ENCODE data around the gene THSD7B.

THSD7B gene

GRCh38 chr2:136770384-136770783 is 5.0 kb downstream of the THSD7B start:
- no peak overlapping the region for H3K4me3 ChIP-seq (ENCODE audit: control insufficient read depth, low read depth, low read length)
- TF ChIP-seq, protein P1, sequence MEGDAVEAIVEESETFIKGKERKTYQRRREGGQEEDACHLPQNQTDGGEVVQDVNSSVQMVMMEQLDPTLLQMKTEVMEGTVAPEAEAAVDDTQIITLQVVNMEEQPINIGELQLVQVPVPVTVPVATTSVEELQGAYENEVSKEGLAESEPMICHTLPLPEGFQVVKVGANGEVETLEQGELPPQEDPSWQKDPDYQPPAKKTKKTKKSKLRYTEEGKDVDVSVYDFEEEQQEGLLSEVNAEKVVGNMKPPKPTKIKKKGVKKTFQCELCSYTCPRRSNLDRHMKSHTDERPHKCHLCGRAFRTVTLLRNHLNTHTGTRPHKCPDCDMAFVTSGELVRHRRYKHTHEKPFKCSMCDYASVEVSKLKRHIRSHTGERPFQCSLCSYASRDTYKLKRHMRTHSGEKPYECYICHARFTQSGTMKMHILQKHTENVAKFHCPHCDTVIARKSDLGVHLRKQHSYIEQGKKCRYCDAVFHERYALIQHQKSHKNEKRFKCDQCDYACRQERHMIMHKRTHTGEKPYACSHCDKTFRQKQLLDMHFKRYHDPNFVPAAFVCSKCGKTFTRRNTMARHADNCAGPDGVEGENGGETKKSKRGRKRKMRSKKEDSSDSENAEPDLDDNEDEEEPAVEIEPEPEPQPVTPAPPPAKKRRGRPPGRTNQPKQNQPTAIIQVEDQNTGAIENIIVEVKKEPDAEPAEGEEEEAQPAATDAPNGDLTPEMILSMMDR (IDR thresholded peaks at IDR 0.05; ENCODE audit: control insufficient read depth, insufficient read depth, low read depth, low read length, missing control alignments): no peak
- DNase-seq (ENCODE audit: low read depth): no peak

DNA sequence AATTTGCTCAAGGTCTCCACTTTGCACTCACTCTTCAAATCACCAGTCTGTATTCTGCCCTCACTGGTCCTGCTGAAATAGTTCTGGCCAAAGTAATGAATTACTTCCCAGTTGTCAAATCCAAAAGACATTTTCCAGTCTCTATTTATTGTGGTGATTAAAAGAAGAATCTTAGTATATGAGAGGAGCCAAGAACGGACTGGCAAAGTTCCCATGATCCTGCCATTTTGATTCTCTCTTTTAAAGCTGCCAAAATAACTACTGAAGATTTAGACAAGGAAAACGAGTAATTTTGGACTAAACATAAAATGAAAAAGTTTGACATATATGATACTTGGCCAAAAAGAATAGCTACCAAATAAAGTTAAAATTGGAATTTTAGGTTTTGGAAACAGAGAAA is 12.0 kb downstream of the THSD7B start:
- TF ChIP-seq, protein P1 (IDR thresholded peaks at IDR 0.05; ENCODE audit: control insufficient read depth, insufficient read depth, low read depth, low read length, missing control alignments): no peak
- DNase-seq (ENCODE audit: low read depth): no peak
- H3K4me3 ChIP-seq (ENCODE audit: control insufficient read depth, low read depth, low read length): no peak overlapping the region

DNA sequence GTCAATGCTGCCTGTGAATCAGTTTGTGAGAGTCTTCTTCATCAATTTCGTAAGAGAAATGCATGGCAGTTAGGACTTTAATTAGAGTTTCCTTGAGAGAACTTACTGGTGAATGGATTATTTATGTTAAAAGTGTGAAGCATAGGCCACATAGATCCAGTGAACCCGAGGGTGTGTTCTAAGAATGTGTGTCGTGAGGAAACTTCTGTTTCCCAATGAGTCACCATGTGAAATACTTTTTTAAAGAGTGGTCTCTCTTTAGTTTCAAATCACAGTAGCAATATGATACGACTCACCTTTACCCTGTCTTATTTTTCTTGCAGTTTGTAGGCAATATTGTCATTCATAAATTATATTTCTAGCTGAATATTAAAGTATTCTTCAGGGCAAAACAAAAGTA is 18.5 kb downstream of the THSD7B start:
- TF ChIP-seq, protein P1 (IDR thresholded peaks at IDR 0.05; ENCODE audit: control insufficient read depth, insufficient read depth, low read depth, low read length, missing control alignments): no peak
- H3K4me3 ChIP-seq (ENCODE audit: control insufficient read depth, low read depth, low read length): no peak overlapping the region

GRCh38 chr2:136785215-136785614 is 19.9 kb downstream of the THSD7B start:
- DNase-seq (ENCODE audit: low read depth): no peak
- no peak overlapping the region for H3K4me3 ChIP-seq (ENCODE audit: control insufficient read depth, low read depth, low read length)
- TF ChIP-seq, protein P1 (IDR thresholded peaks at IDR 0.05; ENCODE audit: control insufficient read depth, insufficient read depth, low read depth, low read length, missing control alignments): no peak

More for the DNA sequence above, 18.5 kb downstream of the THSD7B start:
- no peak for DNase-seq (ENCODE audit: low read depth)

- TF ChIP-seq, protein P1 (IDR thresholded peaks at IDR 0.05; ENCODE audit: control insufficient read depth, insufficient read depth, low read depth, low read length, missing control alignments): no peak
- DNase-seq (ENCODE audit: low read depth): no peak
- H3K4me3 ChIP-seq (ENCODE audit: control insufficient read depth, low read depth, low read length): no peak overlapping the region
These were observed 22.6 kb downstream of the THSD7B start for GRCh38 chr2:136787970-136788369.

GRCh38 chr2:136796339-136796738 is 31.0 kb downstream of the THSD7B start:
- no peak for DNase-seq (ENCODE audit: low read depth)
- TF ChIP-seq, protein P1 (IDR thresholded peaks at IDR 0.05; ENCODE audit: control insufficient read depth, insufficient read depth, low read depth, low read length, missing control alignments): no peak
- no peak overlapping the region for H3K4me3 ChIP-seq (ENCODE audit: control insufficient read depth, low read depth, low read length)

GRCh38 chr2:136798766-136799165 is 33.4 kb downstream of the THSD7B start:
- TF ChIP-seq, protein P1 (IDR thresholded peaks at IDR 0.05; ENCODE audit: control insufficient read depth, insufficient read depth, low read depth, low read length, missing control alignments): no peak
- no peak overlapping the region for H3K4me3 ChIP-seq (ENCODE audit: control insufficient read depth, low read depth, low read length)
- no peak for DNase-seq (ENCODE audit: low read depth)

All from AG09309 (cell line).